ENCODE measurements around the gene PNP. TPM values are rescaled to one million over a fixed set of nuclear protein-coding genes. Genes with fewer than 3 reads are reported as not detected.

PNP gene
- total RNA-seq, 4 donors from 2014 or later = 17.5 to 47.3 (median 35.7) TPM

DNA sequence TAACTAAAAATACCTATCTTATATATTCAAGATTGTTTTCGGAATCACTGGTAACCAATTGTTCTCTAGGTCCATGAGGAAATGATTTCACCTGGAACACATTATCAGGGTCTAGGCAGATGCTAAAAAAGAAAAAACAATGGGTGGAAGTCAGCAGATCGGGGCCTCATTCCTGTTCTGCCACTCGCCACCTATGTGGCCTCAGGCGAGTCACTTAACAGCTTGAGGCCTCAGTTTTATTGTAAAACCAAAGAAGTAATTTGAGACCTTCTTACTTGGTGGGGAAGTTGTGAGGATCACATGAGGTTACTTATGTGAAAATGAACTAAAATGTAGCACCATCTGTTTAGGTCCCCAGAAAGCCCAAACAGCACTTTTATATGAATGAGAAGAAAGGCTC is 29.9 kb downstream of the PNP start:
- TF ChIP-seq CTCF (IDR thresholded peaks at IDR 0.05; ENCODE audit: low read depth) = no peak

- TF ChIP-seq CTCF (IDR thresholded peaks at IDR 0.05; ENCODE audit: low read depth) = no peak
Observed at GRCh38 chr14:20499881-20500280, 30.7 kb downstream of the PNP start.

DNA sequence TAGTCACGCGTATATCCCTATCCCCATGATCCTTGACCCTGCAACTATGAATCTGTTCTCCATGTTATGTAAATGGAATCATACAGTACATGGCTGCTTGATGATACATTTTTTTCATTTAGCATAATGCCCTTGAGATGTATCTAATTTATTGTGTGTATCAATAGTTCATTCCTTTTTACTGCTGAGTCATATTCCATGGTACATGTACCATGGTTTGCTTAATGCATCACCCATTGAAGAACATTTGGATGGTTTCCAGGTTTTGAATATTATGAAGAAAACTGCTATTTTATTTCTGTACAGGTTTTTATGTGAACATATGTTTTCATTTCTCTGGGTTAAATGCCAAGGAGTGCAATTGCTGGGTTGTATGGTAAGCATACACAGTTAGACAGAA is 32.1 kb downstream of the PNP start:
- TF ChIP-seq CTCF (IDR thresholded peaks at IDR 0.05; ENCODE audit: low read depth) = no peak

DNA sequence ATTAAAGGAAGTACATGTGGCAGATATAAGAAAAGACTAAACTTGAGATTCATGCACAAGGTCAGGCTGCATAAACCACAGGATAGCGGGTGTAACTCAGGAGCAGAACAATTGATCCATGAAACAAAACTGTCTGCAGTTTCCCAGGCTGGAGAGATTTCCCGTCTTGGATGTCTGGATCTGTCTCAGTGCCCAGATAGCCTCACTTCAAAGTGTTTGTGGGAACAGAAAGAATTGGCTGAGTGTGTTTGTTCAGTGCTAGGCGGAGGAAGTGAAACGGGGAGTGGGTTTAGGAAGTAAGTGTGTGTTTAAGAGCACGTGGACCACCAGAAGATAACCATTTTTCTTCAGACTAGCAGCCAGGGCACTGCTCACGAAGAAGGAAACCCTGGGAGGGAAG is 34.7 kb downstream of the PNP start:
- TF ChIP-seq CTCF (IDR thresholded peaks at IDR 0.05; ENCODE audit: low read depth) = no peak

DNA sequence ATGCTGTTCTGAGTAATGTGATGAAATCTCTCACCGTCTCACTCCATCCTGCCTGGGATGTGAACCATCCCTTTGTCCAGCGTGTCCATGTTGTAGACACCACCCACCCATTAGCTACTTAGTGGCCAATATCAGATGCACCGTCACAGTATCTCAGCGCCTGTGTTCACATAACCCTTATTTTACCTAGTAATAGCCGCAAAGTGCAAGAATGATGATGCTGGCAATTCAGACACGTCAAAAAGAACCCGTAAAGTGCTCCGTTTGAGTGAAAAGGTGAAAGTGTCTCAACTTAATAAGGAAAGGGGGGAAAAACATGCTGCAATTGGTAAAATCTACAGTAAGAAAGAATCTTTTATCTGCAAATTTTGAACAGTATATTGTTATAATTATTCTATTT is 39.2 kb downstream of the PNP start:
- TF ChIP-seq CTCF (IDR thresholded peaks at IDR 0.05; ENCODE audit: low read depth) = no peak

- TF ChIP-seq CTCF (IDR thresholded peaks at IDR 0.05; ENCODE audit: low read depth) = no peak
Observed at GRCh38 chr14:20512177-20512905, 43.1 kb downstream of the PNP start.

- no peak for TF ChIP-seq CTCF (IDR thresholded peaks at IDR 0.05; ENCODE audit: low read depth)
Observed at GRCh38 chr14:20515846-20516245, 46.6 kb downstream of the PNP start.

Data from subcutaneous adipose tissue (tissue), 4 donors.